GM21786 (cell line): ENCODE measurements around the gene IRAK1.

ENCODE experiments used
- ATAC-seq: cut with Tn5 transposase; IDR thresholded peaks from one replicate; pipeline ENCODE4 v1.9.1; 2021; ENCODE audit not compliant: unreplicated experiment

The IRAK1 gene

DNA sequence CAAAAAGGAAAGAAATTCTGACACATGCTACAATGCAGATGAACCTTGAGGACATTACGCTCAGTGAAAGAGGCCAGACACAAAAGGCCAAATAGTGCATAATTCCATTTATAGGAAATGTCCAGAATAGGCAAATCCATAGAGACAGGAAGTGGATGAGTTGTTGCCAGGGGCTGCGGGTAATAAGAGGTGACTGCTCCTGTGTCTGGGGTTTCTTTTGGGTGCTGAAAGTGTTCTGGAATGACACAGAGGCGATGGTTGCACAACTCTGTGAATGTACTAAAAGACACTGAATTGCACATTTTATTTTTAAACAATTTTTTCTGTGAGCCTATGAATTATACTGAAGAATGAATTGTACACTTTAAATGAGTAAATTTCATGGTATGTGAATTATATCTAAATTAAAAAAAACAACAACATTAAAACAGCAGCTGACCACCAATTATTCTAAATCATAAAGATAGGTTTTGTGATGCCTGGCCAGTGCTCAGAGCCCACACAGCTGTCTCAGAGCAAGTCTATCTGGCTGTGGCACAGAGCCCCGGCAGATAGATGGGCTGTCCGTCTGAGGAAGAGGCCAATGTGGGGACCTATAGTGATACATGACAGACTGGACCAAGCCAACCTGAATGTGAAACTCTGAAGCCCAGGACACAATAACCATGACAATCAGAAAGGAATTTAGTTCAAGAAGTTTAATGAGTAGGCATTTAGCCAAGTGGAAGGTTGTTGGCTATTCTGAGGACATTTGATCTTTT is 23.5 kb upstream of the IRAK1 start:
- no peak for ATAC-seq

DNA sequence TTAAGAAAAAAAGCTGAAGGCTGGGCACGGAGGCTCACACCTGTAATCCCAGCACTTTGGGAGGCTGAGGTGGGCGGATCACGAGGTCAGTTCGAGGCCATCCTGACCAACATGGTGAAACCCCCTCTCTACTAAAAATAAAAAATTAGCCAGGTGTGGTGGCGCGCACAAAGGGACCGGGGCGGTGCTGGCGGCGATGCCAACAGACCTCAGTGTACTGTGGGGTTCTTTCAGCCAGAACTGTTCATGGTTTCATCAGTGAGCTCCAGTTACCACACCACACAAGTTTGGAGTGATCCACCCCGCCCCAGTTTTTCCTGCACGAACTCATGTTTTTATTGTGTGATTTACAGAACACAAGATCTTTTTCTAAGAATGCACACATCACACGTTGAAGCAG is 21.2 kb upstream of the IRAK1 start:
- ATAC-seq, result no peak

DNA sequence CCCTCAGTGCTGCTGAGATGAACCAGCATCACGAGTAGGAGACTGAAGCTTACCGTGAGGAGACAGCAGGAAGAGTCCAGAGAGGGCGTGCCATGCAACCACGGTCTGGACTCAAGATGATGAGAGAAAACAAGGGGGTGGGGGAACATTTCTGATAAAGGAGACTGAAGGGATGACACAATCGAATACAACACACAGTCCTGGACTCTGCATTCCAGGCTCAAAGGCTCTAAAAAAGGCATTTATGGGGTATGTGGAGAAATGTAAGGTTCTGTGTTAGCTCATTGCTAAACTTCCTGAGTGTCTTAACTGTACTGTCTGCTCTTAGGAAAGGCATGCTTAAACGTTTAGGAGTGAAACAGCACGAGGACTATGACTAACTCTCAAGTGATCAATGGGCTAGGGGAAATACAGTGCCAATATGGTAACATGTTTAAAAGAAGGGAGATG is 20.6 kb upstream of the IRAK1 start:
- no peak for ATAC-seq

DNA sequence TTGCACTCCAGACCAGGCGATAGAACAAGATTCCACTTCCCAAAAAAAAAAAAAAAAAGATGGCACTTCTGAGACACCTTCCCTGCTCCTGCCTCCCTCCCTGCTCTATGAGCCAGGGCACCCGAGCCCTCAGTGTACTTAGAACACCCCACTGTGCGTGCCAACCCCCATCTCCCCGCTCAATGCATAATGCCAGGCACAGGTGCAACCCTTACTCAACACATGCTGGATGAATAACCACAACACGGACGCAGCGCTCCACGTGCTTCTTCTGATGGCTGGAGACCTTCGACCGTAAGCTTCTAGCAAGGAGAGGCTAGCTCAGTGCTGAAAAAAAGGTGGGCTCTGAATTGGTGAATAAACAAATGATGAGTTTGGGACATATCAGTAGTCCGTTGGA is 19.9 kb upstream of the IRAK1 start:
- ATAC-seq, result no peak

DNA sequence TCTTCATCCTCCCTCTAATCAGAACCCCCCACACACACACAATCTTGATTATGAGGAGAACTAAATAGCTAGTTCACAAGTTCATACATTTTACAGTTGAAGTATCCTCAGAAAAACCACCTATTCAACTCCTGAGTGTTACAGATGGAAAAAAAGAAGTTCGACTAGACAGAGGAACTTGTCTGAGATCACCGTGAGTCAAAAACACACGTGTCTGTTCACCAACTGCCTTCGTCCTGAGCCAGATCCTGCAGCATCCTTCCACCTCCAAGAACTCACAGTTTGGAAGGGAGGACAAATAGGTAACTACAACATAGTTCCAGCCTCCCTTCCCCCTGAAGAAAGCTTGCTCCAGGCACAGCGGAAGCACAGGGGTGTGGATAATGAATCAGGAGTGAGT is 19.0 kb upstream of the IRAK1 start:
- ATAC-seq, result no peak

DNA sequence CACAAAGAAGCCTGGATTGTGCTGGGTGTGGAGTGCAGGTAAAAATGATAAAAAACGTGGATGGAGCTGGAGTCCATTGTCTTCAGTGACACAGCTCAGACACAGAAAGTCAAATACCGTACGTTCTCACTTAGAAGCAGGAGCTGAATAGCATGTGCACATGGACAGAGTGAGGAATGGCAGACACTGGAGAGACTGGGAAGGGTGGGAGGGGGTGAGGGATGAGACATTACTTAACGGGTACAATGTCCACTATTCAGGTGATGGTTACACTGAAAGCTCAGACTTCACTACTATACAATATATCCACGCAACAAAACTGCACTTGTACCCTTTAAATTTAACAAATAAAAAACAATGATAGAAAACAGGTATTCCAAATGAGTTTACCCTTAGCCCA is 18.1 kb upstream of the IRAK1 start:
- ATAC-seq, result no peak

DNA sequence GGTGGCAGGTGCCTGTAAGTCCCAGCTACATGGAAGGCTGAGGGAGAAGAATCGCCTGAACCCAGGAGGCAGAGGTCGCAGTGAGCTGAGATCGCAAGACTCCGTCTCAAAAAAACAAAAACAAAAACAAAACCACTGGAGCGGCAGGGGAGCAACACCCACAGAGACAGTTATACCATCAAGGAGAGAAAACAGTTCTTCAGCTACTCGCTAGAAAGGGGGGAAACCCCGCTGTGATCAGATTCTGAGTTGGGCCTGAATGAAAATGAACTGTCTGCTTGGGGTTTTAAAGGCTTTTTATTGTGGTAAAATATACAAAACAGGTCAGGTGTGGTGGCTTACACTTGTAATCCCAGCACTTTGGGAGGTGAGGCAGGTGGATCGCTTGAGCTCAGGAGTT is 16.8 kb upstream of the IRAK1 start:
- no peak for ATAC-seq

DNA sequence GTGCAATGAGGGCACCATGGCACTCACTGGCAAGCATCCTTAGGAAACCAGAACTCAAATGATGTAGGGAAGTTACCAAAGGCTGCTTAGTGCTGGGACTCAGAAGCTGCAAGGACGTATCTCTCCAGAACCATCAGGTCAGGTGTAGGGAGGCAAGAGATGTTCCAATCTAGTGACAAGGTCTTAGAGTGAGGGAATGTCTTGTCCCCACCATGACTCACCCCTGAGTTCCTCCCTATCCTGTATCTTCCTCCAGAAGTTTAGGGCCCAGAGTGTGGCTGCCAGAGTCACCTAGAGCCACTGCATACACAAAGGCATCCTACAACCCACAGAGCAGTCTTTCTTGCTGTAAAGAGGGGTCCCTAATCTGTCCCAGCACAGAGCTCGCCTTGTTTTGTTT is 14.1 kb upstream of the IRAK1 start:
- no peak for ATAC-seq

DNA sequence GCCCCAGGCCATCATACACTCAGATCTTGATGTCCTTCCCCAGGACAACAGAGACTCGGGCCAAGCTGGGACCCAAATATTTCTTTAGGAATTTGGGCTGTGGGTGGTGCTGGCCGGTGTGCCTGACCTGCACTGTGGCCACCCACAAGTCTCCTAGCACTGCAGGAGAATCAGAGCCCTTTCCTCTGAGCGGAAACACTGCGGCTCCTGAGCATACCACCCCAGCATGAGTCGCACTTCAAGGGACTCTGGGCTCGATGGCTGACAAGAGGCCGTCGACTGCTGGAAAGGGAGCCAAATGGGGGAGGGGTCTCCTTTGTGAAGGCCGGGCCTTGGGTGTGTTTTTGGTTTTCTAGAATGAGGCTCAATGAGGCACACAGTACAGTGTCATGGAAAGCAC is 13.0 kb upstream of the IRAK1 start:
- no peak for ATAC-seq

DNA sequence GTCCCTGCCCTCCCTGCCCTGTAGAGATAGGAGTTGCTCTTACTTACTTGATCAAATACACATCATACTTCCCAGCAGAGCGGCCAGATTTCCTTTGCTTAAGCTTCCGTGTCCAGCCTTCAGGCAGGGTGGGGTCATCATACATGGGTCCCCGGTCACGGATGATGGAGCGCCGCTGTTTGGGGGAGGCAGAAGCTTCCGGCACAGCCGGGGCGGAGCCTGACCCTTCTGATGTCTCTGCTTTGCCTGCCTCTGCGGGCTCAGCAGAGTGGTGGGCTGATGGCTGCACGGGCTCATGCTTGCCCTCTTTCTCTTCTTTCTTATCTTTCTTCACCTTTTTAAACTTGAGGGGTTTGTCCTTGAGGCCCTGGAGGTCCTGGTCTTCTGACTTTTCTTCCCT is 12.5 kb upstream of the IRAK1 start:
- ATAC-seq, result no peak

DNA sequence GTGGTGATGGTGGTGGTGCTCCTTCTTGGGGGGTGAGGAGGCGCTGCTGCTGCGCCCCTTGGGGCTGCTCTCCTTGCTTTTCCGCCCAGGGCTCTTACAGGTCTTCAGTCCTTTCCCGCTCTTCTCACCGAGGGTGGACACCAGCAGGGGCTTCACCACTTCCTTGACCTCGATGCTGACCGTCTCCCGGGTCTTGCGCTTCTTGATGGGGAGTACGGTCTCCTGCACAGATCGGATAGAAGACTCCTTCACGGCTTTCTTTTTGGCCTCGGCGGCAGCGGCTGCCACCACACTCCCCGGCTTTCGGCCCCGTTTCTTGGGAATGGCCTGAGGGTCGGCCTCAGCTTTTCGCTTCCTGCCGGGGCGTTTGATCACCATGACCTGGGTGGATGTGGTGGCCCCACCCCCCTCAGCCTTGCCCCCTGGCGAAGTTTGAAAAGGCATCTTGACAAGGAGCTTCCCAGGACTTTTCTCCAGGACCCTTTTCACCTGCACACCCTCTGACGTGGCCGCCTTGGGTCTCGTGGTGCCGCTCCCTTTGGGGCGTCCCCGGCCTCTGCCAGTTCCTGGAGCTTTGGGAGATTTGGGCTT is 11.1 kb upstream of the IRAK1 start:
- no peak for ATAC-seq

DNA sequence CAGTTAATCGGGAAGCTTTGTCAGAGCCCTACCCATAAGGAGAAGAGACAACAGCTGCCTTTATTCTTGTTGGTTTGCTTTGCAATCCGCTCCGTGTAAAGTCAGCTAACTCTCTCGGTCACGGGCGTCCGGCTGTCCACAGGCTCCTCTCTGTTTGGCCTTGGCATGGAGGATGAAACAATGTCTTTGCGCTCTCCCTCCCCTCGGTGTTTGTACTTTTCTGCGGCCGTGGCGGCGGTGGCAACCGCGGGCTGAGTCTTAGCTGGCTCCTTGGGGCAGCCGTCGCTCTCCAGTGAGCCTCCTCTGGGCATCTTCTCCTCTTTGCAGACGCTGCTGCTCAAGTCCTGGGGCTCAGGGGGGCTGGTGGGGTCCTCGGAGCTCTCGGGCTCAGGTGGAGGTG is 10.6 kb upstream of the IRAK1 start:
- no peak for ATAC-seq

DNA sequence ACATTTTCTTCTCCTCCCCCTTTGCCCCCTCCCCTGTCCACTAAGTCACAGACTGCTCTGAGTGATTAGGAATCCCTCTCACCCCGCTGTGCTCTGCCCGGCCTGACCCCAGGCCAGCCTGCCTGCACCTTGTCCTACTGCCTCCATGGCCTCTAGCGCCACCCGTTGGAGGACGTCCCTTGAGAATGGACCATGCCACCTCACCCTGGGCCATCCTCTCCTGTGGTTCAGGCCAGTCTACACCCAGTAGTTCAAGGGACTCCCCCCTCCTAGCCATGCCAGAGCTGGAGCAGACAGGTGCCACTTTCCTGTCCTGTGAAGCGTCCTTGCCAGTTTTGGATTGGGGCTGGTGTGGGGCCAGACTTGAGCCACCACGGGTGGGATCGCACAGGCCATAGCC is 9.7 kb upstream of the IRAK1 start:
- no peak for ATAC-seq

DNA sequence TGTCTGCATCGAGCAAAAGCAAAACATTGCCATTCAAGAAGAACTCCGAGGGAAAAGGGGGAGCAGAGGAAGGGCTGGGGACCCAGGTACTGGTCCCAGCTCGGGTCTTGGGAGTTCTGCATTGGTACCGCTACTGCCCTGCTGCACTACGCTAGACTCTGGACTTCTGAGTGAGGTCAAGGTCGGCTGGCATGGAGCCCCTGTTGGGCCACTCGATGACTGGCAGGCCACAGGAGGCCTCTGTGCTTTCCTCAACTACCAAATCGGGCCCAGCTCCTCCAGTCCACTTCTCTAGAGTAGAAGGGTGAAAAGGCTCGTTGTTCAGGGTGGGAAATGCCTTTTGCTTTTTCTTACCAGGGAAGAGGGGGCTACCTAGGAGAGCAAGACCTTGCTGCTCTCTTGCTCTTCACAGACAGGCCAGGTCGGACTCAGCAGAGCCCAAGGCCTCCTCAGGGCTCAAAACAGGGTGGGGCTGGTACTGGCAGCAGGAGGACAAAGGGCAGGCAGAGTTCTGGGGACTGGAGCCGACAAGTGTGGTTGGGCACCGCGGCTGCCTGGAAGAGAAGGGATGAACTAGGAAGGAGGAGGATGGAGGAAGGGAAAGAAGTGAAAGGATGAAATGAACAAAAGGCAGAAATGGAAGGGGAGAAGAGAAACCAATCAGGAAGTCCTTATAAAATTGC is 8.9 kb upstream of the IRAK1 start:
- no peak for ATAC-seq

DNA sequence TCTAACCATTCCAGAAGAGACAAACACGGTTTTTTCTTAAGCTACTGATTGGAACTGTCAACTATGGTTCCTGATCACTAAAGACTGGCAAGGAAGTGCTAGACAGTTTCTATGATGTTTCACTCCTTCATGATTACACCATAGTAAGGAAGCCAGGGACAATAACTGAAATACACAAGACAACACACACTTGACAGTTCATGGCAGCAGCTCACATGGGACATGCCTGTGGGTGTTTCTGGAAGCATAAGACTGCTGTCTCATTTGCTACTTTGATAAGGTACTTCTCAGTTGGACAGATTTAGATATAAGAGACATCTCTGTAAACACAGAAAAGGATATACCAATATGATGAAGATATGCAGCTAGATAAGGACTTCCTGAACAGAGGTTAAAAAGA is 8.3 kb upstream of the IRAK1 start:
- no peak for ATAC-seq

DNA sequence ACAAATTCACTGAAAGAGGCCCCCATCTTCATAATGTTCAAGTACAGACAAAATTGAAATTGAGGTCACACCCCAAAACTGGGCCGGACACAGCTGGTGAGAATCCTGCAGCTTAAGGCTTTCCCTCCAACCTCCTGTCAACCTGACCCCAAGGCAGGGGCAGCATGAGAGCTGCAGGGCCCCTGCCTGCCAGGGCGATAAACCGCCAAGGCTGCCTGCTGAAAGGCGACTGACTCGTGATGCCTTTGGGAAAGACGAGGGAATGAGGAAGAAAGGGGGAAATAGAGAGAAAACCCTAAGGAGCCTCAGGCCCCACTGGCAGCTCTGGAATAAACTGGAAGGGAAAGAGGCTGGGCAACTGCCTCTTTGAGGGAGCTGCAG is 7.3 kb upstream of the IRAK1 start:
- ATAC-seq, result no peak

DNA sequence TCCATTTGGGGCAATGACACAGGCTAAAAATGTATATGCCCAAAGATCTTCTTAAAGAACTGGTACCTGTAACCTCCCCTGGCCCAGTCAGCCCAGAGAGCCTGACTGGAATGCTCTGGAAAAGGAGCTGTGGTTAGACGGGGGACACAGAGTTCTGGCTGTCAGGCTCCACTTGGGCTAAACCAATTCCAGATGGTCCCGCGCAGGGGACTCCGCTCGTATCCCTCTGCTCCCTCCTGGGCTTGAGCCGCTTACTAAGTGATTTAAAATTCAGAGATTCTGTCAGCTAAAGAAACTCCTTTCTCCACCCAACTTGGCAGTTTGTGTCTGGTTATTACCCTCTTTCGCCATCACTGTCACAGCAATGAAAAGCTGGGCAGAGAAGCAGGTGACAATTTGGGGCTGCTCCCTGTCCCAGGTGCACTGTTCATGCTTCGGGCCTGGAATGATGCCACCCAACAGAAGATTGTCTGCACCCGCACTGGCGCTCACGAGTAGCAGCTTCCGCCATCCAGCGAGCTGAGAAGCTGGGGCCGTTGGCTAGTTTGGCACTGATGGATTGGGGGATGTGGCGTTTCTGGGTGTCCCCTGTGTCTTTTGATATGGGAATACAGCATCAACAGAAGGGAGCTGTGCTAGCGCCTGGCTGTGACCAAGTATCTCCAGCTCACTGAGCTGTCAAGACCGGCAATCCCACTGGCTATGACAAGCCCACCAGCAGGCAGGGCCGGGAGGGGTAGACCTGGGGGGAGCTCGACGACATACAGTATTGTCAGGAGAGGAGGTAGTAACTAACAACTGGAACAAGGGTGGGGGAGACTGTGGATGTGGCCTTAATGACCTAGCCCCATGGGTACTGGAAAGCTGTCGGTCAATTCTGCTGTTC is 6.7 kb upstream of the IRAK1 start:
- ATAC-seq, result no peak

DNA sequence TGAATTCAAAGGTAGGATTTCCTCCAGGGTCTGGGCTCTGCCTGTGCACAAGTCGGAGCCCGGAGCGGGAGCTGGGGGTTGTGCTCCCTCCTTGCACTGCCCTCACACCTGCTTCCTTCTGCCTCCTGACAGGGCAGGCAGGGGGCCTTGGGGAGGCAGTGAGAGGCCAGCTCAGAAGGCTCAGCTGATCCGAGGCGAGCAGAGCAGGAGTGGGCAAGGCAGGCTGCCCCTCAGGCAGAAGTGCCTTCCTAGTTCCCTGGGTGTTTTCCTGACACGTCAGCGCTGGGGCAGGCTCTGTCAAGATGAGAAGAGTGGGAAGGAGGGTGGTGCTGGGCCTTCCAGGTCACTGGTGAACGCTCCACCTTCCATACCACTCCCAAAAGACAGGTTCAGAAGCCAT is 5.5 kb upstream of the IRAK1 start:
- no peak for ATAC-seq

DNA sequence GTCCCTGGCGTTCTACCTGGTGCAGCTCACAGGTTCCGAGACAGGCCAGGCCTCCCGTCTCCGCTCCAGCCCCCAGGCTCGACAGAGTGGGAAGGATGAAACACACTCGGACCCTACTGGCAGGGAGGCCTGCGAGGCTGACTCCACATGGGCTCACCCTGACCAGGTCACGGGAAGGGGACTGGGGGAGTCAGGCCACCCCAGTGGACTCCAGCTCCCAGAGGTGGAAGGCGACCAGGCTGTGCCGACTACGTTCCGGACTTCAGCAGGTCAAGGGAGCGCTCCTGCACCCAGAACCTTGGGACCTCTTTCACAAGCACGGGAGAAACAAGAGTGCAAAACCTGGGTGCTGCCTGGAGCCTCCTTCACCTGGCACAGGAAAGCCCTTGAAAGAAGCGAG is 4.6 kb upstream of the IRAK1 start:
- ATAC-seq, result no peak

DNA sequence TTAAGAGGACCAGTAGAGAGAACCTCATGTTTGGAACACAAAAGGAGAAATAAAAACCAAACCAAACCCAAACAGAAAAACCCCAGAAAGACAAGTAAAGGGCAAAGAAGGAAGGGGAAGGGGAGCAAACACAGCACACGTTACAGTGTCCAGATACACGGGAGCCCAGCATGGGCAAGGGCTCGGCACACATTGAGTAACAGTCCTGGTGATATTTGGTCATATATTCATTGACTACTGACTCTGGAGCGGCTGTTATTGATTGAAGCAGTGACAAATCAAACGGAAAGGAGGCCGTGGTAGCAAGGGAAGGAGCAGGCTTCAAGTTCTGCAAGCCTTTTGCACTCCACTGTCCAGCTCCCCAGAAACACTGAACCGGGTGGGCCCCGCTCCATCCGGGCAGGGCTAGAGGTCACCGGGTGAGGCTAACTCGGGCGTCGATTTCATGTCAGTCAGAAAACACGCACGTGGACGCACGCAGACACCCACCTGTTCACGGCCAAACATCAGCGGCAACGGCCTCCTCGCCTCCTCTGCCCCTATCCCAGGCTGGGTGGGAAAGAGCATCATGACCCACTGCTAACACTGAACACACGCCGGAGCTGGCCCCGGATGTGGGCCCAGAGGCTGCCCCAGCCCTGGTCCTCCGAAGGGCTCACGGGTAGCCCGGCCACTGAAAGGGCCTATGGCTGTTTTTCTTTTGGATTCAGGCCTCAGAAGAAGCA is 3.7 kb upstream of the IRAK1 start:
- no peak for ATAC-seq

DNA sequence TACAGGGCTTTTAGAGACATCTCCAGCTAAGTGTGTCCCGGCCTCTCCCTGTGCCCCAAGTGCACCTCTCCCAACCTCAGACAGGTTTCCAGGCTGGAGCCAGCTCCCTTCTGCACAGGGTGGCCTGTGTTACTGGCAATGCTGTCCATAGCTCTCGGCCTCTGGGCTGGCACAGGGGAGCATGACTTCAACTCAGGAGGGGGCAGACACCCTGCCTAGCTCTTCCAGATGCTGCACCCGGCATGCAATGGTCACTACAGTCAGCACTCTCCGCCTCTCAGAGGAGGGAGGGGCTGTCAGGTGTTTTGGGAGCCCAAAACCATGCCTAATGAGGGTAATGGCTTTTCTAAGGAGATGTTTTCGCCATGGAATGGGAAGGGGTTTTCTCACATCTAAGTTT is 2.4 kb upstream of the IRAK1 start:
- ATAC-seq, result no peak
